IMR-90 (cell line): Measurements from ENCODE around the gene SLC23A2. TPM values are rescaled to one million over a fixed set of nuclear protein-coding genes. Genes with fewer than 3 reads are reported as not detected.

Experiments
- ATAC-seq: fragments of 200-7000 bp; cut with Tn5 transposase; 2 replicates; pipeline ENCODE4 v1.9.1; 2020; ENCODE audit warnings: low read depth, mild to moderate bottlenecking, moderate library complexity
- BruUV-seq: library from RNA; stranded (reverse); fragments of 400-500 nt; replicated peaks from 2 replicates; lab custom pipeline; 2021; lab: Mats Ljungman, UMichigan
- CTCF ChIA-PET: fragments of 300-600 bp; formaldehyde crosslinking; extraction: SDS; loops from one replicate; lab custom pipeline; 2021; ENCODE audit warnings: antibody characterized with exemption; lab: Yijun Ruan, JAX
- POLR2A ChIA-PET: fragments of 300-600 bp; sonication (Branson Sonifier 250); formaldehyde crosslinking; loops from one replicate; lab custom pipeline; 2022; ENCODE audit warnings: antibody characterized with exemption; ENCODE audit not compliant: unreplicated experiment; lab: Charles Lee
- DNase-seq: peaks from one replicate; pipeline ENCODE4 v3.0.0; 2013
- H2AFZ ChIP-seq: replicated peaks from 2 replicates; pipeline ENCODE3; 2013; ENCODE audit warnings: low read length, mild to moderate bottlenecking; ENCODE audit not compliant: poor library complexity
- H2AK5ac ChIP-seq: 2 replicates; pipeline ENCODE4 v1.6.1; 2013; ENCODE audit warnings: low read depth, low read length, inconsistent platforms
- H2AK9ac ChIP-seq: replicated peaks from 2 replicates; pipeline ENCODE3; 2013; ENCODE audit warnings: mild to moderate bottlenecking, low read depth, low read length, moderate library complexity; ENCODE audit not compliant: poor library complexity
- H2BK120ac ChIP-seq: 2 replicates; pipeline ENCODE4 v1.6.1; 2013; ENCODE audit warnings: low read depth, low read length, inconsistent platforms
- H2BK15ac ChIP-seq: 3 replicates; pipeline ENCODE4 v1.6.1; 2013; ENCODE audit warnings: low read depth, low read length, inconsistent platforms
- H2BK20ac ChIP-seq: 2 replicates; pipeline ENCODE4 v1.6.1; 2013; ENCODE audit warnings: low read depth, mild to moderate bottlenecking, inconsistent platforms, low read length, moderate library complexity
- H2BK5ac ChIP-seq: 2 replicates; pipeline ENCODE4 v1.6.1; 2013; ENCODE audit warnings: mild to moderate bottlenecking, low read depth, low read length, inconsistent platforms; ENCODE audit not compliant: poor library complexity, severe bottlenecking
- H3K14ac ChIP-seq: replicated peaks from 2 replicates; pipeline ENCODE4 v1.6.1; 2013; ENCODE audit warnings: low read depth, low read length, inconsistent platforms
- H3K18ac ChIP-seq: 2 replicates; pipeline ENCODE4 v1.6.1; 2013; ENCODE audit warnings: low read depth, low read length, control low read depth
- H3K23ac ChIP-seq: 2 replicates; pipeline ENCODE4 v1.6.1; 2013; ENCODE audit warnings: low read depth, low read length, inconsistent platforms
- H3K27ac ChIP-seq: 2 replicates; pipeline ENCODE4 v1.5.1; 2013; ENCODE audit warnings: mild to moderate bottlenecking, control low read depth, low read length; ENCODE audit not compliant: insufficient read depth
- H3K27me3 ChIP-seq: 2 replicates; pipeline ENCODE4 v1.6.1; 2013; ENCODE audit warnings: low read length; ENCODE audit not compliant: control insufficient read depth, insufficient read depth
- H3K36me3 ChIP-seq: 2 replicates; pipeline ENCODE4 v1.6.1; 2013; ENCODE audit warnings: low read length, mixed read lengths; ENCODE audit not compliant: control insufficient read depth, insufficient read depth
- H3K4ac ChIP-seq: 2 replicates; pipeline ENCODE4 v1.6.1; 2013; ENCODE audit warnings: low read depth, low read length, inconsistent platforms
- H3K4me1 ChIP-seq: 2 replicates; pipeline ENCODE4 v1.6.1; 2013; ENCODE audit warnings: low read length, mixed read lengths; ENCODE audit not compliant: control insufficient read depth, insufficient read depth
- H3K4me2 ChIP-seq: 2 replicates; pipeline ENCODE4 v1.6.1; 2013; ENCODE audit warnings: low read depth, mild to moderate bottlenecking, control low read depth, low read length, moderate library complexity
- H3K4me3 ChIP-seq: 2 replicates; pipeline ENCODE4 v1.5.1; 2013; ENCODE audit warnings: low read depth, mild to moderate bottlenecking, control low read depth, low read length, moderate library complexity; ENCODE audit not compliant: insufficient read depth
- H3K56ac ChIP-seq: 2 replicates; pipeline ENCODE4 v1.6.1; 2013; ENCODE audit warnings: low read length, inconsistent platforms; ENCODE audit not compliant: insufficient read depth; ENCODE audit errors: extremely low read depth
- H3K79me1 ChIP-seq, 2 experiments: 2 replicates each; pipeline ENCODE4 v1.6.1; 2013; ENCODE audit warnings: low read length in 2 of 2, inconsistent platforms in 1 of 2, low read depth in 1 of 2
- H3K9ac ChIP-seq: 2 replicates; pipeline ENCODE4 v1.6.1; 2013; ENCODE audit warnings: low read depth, low read length, control low read depth
- H3K9me1 ChIP-seq: 2 replicates; pipeline ENCODE4 v1.6.1; 2013; ENCODE audit warnings: low read length, inconsistent platforms; ENCODE audit not compliant: insufficient read depth
- H3K9me3 ChIP-seq: 2 replicates; pipeline ENCODE4 v1.6.1; 2013; ENCODE audit warnings: low read length; ENCODE audit not compliant: control insufficient read depth, insufficient read depth
- H4K20me1 ChIP-seq: 2 replicates; pipeline ENCODE4 v1.6.1; 2013; ENCODE audit warnings: low read length, inconsistent platforms; ENCODE audit not compliant: insufficient read depth
- H4K5ac ChIP-seq: 2 replicates; pipeline ENCODE4 v1.6.1; 2013; ENCODE audit warnings: mild to moderate bottlenecking, low read depth, low read length, control low read depth
- H4K8ac ChIP-seq, 2 experiments: 2 replicates each; pipeline ENCODE4 v1.6.1; 2013; ENCODE audit warnings: low read depth in 2 of 2, low read length in 2 of 2, control low read depth in 1 of 2, inconsistent platforms in 1 of 2
- H4K91ac ChIP-seq: 2 replicates; pipeline ENCODE4 v1.6.1; 2013; ENCODE audit warnings: low read depth, low read length, inconsistent platforms; ENCODE audit not compliant: insufficient read depth
- BHLHE40 ChIP-seq: fragments of 150-350 bp; IDR thresholded peaks from 2 replicates; pipeline ENCODE4 v1.6.1; 2016; ENCODE audit warnings: mild to moderate bottlenecking, low read depth, low read length
- CEBPB ChIP-seq: IDR thresholded peaks from 2 replicates; pipeline ENCODE4 v1.6.1; 2012; ENCODE audit warnings: low read depth, low read length, improper control_type of control experiment
- FOS ChIP-seq: fragments of 150-350 bp; IDR thresholded peaks from 2 replicates; pipeline ENCODE4 v1.6.1; 2016; ENCODE audit warnings: low read depth, low read length
- MAFK ChIP-seq: IDR thresholded peaks from 2 replicates; pipeline ENCODE4 v1.6.1; 2012; ENCODE audit warnings: low read depth, low read length, improper control_type of control experiment
- MAZ ChIP-seq: IDR thresholded peaks from 2 replicates; pipeline ENCODE4 v1.6.1; 2012; ENCODE audit warnings: low read depth, mild to moderate bottlenecking, low read length, improper control_type of control experiment, moderate library complexity, borderline replicate concordance
- MXI1 ChIP-seq: IDR thresholded peaks from 2 replicates; pipeline ENCODE4 v1.6.1; 2012; ENCODE audit warnings: low read depth, mild to moderate bottlenecking, low read length, moderate library complexity, borderline replicate concordance
- NFE2L2 ChIP-seq: fragments of 150-350 bp; IDR thresholded peaks from 2 replicates; pipeline ENCODE4 v1.6.1; 2016; ENCODE audit warnings: low read depth, mild to moderate bottlenecking, low read length
- POLR2A ChIP-seq: IDR thresholded peaks from 2 replicates; pipeline ENCODE4 v1.6.1; 2012; ENCODE audit warnings: mild to moderate bottlenecking, low read depth, low read length
- RAD21 ChIP-seq: IDR thresholded peaks from 2 replicates; pipeline ENCODE4 v1.6.1; 2012; ENCODE audit warnings: low read length, improper control_type of control experiment
- RCOR1 ChIP-seq: IDR thresholded peaks from 2 replicates; pipeline ENCODE4 v1.6.1; 2012; ENCODE audit warnings: mild to moderate bottlenecking, low read length, improper control_type of control experiment; ENCODE audit not compliant: insufficient replicate concordance
- RFX5 ChIP-seq: IDR thresholded peaks from 2 replicates; pipeline ENCODE4 v1.8.0; 2012; ENCODE audit warnings: low read depth, mild to moderate bottlenecking, low read length, moderate library complexity
- SMC3 ChIP-seq: fragments of 150-350 bp; IDR thresholded peaks from 2 replicates; pipeline ENCODE4 v1.6.1; 2016; ENCODE audit warnings: low read depth, mild to moderate bottlenecking, antibody characterized with exemption, low read length, moderate library complexity
- WGBS, 2 experiments: methylation state at CpG; one replicate each; pipeline versions ENCODE4 v1.1.5 to v1.1.7; 2013; ENCODE audit warnings: missing lambda C conversion rate in 2 of 2; ENCODE audit not compliant: insufficient read length in 1 of 2; ENCODE audit errors: extremely low coverage in 2 of 2; 5-methylcytosine and 5-hydroxymethylcytosine counted together
- dilution Hi-C: fragments of 300-500 bp; cut with HindIII; formaldehyde crosslinking; loops from one replicate; pipeline ENCODE4 v1.14.3; 2018; ENCODE audit warnings: low sequenced_read_pairs; ENCODE audit not compliant: unreplicated experiment
- in situ Hi-C: fragments of 300-500 bp; cut with MboI; formaldehyde crosslinking; loops from 3 replicates; pipeline ENCODE4 v1.14.3; 2019; ENCODE audit warnings: low sequenced_read_pairs, inconsistent platforms, mixed read lengths
- intact Hi-C: fragments of 100-400 bp; cut with micrococcal nuclease; formaldehyde crosslinking; loops from 2 replicates; pipeline ENCODE4 v1.10.0; 2022
- polyA plus RNA-seq, 3 experiments: library from polyadenylated mRNA; depleted of rRNA; stranded (reverse); fragments of >200 nt; gene quantifications; 2 replicates each; pipeline ENCODE4 v1.2.3, GENCODE V29; 2012; ENCODE audit warnings: low replicate concordance in 1 of 3
- total RNA-seq: library from RNA; depleted of rRNA; stranded (reverse); fragments of >200 nt; gene quantifications from 2 replicates; pipeline ENCODE4 v1.2.3, GENCODE V29; 2012
- TF ChIP-seq, protein P1 (sequence below): fragments of 150-350 bp; IDR thresholded peaks from 2 replicates; pipeline ENCODE4 v1.6.1; 2017; ENCODE audit warnings: mild to moderate bottlenecking, antibody characterized with exemption, low read length, low read depth
- TF ChIP-seq, protein P2 (sequence below): conservative IDR thresholded peaks from 2 replicates; pipeline ENCODE4 v1.5.1; 2012; ENCODE audit warnings: mild to moderate bottlenecking, low read depth, low read length, improper control_type of control experiment
- TF ChIP-seq, protein P3 (sequence below): fragments of 150-350 bp; IDR thresholded peaks from 2 replicates; pipeline ENCODE4 v1.6.1; 2016; ENCODE audit warnings: low read depth, mild to moderate bottlenecking, low read length, moderate library complexity, borderline replicate concordance

SLC23A2 gene
- total and polyA plus RNA-seq, 2 of the 4 experiments (the other 2 are of a cell fraction), result 10.2 to 14.4 TPM

DNA sequence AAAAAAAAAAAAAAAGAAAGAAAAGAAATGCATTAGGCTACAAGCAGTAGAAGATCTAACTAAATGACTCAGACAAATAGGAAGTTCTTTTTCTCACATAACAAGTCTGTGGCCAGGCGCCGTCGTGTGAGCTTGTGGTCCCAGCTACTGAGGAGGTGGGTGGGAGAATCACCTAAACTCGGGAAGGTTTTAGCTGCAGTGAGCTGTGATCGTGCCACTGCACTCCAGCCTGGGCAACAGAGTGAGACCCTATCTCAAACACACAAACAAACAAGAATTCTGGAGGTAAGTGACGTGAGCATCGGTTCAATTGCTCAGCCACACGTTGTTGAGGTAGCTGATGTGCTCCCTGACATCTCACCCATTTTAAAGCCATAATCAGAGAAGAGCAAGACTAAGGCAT, 37.9 kb upstream of the SLC23A2 start:
- no peak for TF ChIP-seq SMC3
- no peak for TF ChIP-seq RAD21
- TF ChIP-seq MXI1, result no peak
- no peak for TF ChIP-seq CEBPB
- TF ChIP-seq MAZ, result no peak
- no peak for TF ChIP-seq POLR2A
- TF ChIP-seq FOS, result no peak
- TF ChIP-seq, protein P1, sequence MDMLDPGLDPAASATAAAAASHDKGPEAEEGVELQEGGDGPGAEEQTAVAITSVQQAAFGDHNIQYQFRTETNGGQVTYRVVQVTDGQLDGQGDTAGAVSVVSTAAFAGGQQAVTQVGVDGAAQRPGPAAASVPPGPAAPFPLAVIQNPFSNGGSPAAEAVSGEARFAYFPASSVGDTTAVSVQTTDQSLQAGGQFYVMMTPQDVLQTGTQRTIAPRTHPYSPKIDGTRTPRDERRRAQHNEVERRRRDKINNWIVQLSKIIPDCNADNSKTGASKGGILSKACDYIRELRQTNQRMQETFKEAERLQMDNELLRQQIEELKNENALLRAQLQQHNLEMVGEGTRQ, result no peak
- TF ChIP-seq MAFK, result no peak
- TF ChIP-seq, protein P2, sequence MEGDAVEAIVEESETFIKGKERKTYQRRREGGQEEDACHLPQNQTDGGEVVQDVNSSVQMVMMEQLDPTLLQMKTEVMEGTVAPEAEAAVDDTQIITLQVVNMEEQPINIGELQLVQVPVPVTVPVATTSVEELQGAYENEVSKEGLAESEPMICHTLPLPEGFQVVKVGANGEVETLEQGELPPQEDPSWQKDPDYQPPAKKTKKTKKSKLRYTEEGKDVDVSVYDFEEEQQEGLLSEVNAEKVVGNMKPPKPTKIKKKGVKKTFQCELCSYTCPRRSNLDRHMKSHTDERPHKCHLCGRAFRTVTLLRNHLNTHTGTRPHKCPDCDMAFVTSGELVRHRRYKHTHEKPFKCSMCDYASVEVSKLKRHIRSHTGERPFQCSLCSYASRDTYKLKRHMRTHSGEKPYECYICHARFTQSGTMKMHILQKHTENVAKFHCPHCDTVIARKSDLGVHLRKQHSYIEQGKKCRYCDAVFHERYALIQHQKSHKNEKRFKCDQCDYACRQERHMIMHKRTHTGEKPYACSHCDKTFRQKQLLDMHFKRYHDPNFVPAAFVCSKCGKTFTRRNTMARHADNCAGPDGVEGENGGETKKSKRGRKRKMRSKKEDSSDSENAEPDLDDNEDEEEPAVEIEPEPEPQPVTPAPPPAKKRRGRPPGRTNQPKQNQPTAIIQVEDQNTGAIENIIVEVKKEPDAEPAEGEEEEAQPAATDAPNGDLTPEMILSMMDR, result no peak
- no peak for TF ChIP-seq RCOR1
- TF ChIP-seq NFE2L2, result no peak
- no peak for TF ChIP-seq BHLHE40
- no peak for TF ChIP-seq RFX5
- TF ChIP-seq, protein P3, sequence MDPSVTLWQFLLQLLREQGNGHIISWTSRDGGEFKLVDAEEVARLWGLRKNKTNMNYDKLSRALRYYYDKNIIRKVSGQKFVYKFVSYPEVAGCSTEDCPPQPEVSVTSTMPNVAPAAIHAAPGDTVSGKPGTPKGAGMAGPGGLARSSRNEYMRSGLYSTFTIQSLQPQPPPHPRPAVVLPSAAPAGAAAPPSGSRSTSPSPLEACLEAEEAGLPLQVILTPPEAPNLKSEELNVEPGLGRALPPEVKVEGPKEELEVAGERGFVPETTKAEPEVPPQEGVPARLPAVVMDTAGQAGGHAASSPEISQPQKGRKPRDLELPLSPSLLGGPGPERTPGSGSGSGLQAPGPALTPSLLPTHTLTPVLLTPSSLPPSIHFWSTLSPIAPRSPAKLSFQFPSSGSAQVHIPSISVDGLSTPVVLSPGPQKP, result no peak
- Histone ChIP-seq H3K27ac (no peak overlapping the region), H4K91ac (no peak overlapping the region), H3K4me2 (no peak overlapping the region), H3K14ac (no peak overlapping the region), H3K9me3 (no peaks in the 10 kb centered on the region), H3K79me1 (no peaks in the 10 kb centered on the region), H4K20me1 (no peaks in the 10 kb centered on the region), H3K4ac (no peak overlapping the region), H2AFZ (no peak overlapping the region), H3K4me3 (no peak overlapping the region), H3K9me1 (no peaks in the 10 kb centered on the region), H3K18ac (no peak overlapping the region), H3K36me3 (no peaks in the 10 kb centered on the region), H4K8ac (no peak overlapping the region), H2BK15ac (no peak overlapping the region), H3K23ac (no peak overlapping the region), H2BK5ac (no peak overlapping the region), H2AK9ac (no peak overlapping the region), H2AK5ac (no peak overlapping the region), H3K27me3 (peaks cover 6% of the 10 kb centered on the region), H4K5ac (no peak overlapping the region), H2BK20ac (no peak overlapping the region), H3K56ac (no peak overlapping the region), H3K9ac (no peak overlapping the region), H3K4me1 (no peaks in the 10 kb centered on the region), H2BK120ac (no peak overlapping the region)
- intact Hi-C loops (no loop called here), dilution Hi-C loops (no loop called here), in situ Hi-C loops (no loop called here)
- ChIA-PET POLR2A (no interaction called here), CTCF (interaction anchor here (0.6 kb wide), 1 partner anchor 225 kb away, joined by 3 read pairs; no protein-coding TSS in a partner anchor)
- no TSS peak for BruUV-seq
- WGBS, 2 experiments, result 59% methylated on average over 3 of the region's 8 CpGs; no CpG with 5 or more reads in 1 of the 2 experiments
- ATAC-seq (no peak), DNase-seq (no peak)
